ENCODE data around the gene ZNF57.
"Not testable (repeated sequence)": the region's sequence is repeated elsewhere in the genome, so short reads cannot be mapped to it uniquely, and the experiment has no call there.

ZNF57 gene

GRCh38 chr19:2896694-2897093 is 4.0 kb upstream of the ZNF57 start:
- no peak for TF ChIP-seq CTCF (IDR thresholded peaks at IDR 0.05; ENCODE audit: low read depth, low read length, missing control alignments)
- H3K4me3 ChIP-seq (ENCODE audit: low read depth, low read length): no peak overlapping the region
- no peak for DNase-seq (ENCODE audit: low read depth)
- in situ Hi-C loops (cut with HindIII; ENCODE audit: low sequenced_read_pairs): no loop called here

GRCh38 chr19:2902590-2903218 is 2.0 kb downstream of the ZNF57 start:
- in situ Hi-C loops (cut with HindIII; ENCODE audit: low sequenced_read_pairs): no loop called here
- DNase-seq (ENCODE audit: low read depth): no peak
- no peak overlapping the region for H3K4me3 ChIP-seq (ENCODE audit: low read depth, low read length)
- no peak for TF ChIP-seq CTCF (IDR thresholded peaks at IDR 0.05; ENCODE audit: low read depth, low read length, missing control alignments)

GRCh38 chr19:2903326-2903725 is 2.6 kb downstream of the ZNF57 start:
- in situ Hi-C loops (cut with HindIII; ENCODE audit: low sequenced_read_pairs): not testable (repeated sequence)

GRCh38 chr19:2905918-2906519 is 5.3 kb downstream of the ZNF57 start:
- no peak for DNase-seq (ENCODE audit: low read depth)
- H3K4me3 ChIP-seq (ENCODE audit: low read depth, low read length): no peak overlapping the region
- TF ChIP-seq CTCF (IDR thresholded peaks at IDR 0.05; ENCODE audit: low read depth, low read length, missing control alignments): no peak
- in situ Hi-C loops (cut with HindIII; ENCODE audit: low sequenced_read_pairs): no loop called here

More at GRCh38 chr19:2903326-2903725, 2.6 kb downstream of the ZNF57 start:
- not testable (repeated sequence) for DNase-seq (ENCODE audit: low read depth); H3K4me3 ChIP-seq (ENCODE audit: low read depth, low read length)

- no peak for TF ChIP-seq CTCF (IDR thresholded peaks at IDR 0.05; ENCODE audit: low read depth, low read length, missing control alignments)
- in situ Hi-C loops (cut with HindIII; ENCODE audit: low sequenced_read_pairs): no loop called here
- no peak overlapping the region for H3K4me3 ChIP-seq (ENCODE audit: low read depth, low read length)
- DNase-seq (ENCODE audit: low read depth): no peak
Observed at GRCh38 chr19:2906631-2907195, 6.0 kb downstream of the ZNF57 start.

GRCh38 chr19:2912306-2912705 is 11.6 kb downstream of the ZNF57 start:
- no peak for DNase-seq (ENCODE audit: low read depth)
- TF ChIP-seq CTCF (IDR thresholded peaks at IDR 0.05; ENCODE audit: low read depth, low read length, missing control alignments): no peak
- H3K4me3 ChIP-seq (ENCODE audit: low read depth, low read length): no peak overlapping the region
- in situ Hi-C loops (cut with HindIII; ENCODE audit: low sequenced_read_pairs): no loop called here
